Measurements from ENCODE around the gene MACROD2. TPM values are rescaled to one million over a fixed set of nuclear protein-coding genes. Genes with fewer than 3 reads are reported as not detected.
"Not testable (repeated sequence)": the region's sequence is repeated elsewhere in the genome, so short reads cannot be mapped to it uniquely, and the experiment has no call there.

The MACROD2 gene
- total RNA-seq, 2 experiments from 2014 or later = not detected

DNA sequence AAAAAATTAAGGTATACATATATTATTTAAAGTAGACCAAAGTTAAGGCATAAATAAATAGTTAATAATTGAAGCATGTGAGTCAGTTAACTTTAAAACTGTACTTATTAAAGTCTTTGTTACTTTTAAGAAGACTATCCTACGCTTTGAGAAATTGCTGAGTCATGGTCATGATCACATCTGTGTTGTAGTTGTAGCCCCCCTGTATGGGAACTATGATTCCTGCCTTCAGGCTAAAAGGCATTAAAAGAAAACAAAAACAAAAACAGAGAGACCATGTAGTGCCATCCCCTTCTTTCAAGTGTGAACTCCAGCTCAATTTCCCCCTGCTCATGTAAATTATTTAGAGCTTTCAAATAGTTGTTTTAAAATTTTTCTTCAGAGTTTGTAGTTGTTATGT, 218.7 kb downstream of the MACROD2 start:
- Mint-ChIP-seq H3K27ac (no peak overlapping the region), H3K36me3 (ENCODE audit: low read depth) (no peaks in the 10 kb centered on the region), H3K4me1 (no peaks in the 10 kb centered on the region), H3K9me3 (no peaks in the 10 kb centered on the region), H3K27me3 (no peaks in the 10 kb centered on the region), H3K4me3 (no peak overlapping the region)
- no peak for DNase-seq
- POLR2A ChIA-PET = no interaction called here
- CTCF ChIA-PET = no interaction called here

DNA sequence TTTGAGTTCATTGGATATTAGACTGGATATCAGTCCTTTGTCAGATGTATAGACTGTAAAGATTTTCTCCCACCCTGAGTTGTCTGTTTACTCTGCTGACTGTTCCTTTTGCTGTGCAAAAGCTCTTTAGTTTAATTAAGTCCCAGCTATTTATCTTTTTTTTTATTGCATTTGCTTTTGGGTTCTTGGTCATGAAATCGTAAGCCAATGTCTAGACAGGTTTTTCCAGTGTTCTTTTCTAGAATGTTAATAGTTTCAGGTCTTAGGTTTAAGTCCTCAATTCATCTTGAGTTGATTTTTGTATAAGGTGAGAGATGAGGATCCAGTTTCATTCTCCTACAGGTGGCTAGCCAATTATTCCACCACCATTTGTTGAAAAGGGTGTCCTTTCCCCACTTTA, 220.6 kb downstream of the MACROD2 start:
- H3K27ac Mint-ChIP-seq; CTCF ChIA-PET; POLR2A ChIA-PET; H3K4me3 Mint-ChIP-seq; H3K9me3 Mint-ChIP-seq; H3K4me1 Mint-ChIP-seq; DNase-seq; H3K27me3 Mint-ChIP-seq; H3K36me3 Mint-ChIP-seq (ENCODE audit: low read depth): not testable (repeated sequence)

DNA sequence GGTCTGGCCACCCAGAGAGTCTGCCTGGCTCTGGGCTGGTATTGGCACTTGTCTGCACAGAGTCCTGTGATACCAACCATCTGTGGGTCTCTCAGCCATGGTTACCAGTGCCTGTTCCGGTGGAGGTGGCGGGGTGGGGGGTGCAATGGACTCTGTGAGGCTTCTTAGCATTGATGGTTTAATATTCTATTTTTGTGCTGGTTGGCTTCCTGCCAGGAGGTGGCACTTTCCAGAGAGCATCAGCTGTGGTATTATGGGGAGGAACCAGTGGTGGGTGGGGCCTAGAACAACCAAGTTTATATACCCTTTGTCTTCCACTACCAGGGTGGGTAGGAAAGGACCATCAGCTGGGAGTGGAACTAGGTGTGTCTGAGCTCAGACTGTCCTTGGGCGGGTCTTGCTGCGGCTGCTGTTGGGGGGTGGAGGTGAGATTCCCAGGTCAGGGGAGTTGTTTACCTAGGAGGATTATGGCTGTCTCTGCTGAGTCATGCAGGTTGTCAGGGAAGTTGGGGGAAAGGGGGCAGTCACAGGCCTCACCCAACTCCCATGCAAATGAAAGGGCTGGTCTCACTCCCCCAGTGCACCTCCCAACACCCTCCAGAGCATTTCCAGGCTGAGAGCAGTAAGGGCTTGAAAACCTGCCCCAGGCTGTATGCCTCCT, 224.6 kb downstream of the MACROD2 start:
- Mint-ChIP-seq H3K27ac (no peak overlapping the region), H3K36me3 (ENCODE audit: low read depth) (no peaks in the 10 kb centered on the region), H3K4me1 (no peaks in the 10 kb centered on the region), H3K4me3 (no peak overlapping the region), H3K9me3 (peaks cover 15% of the 10 kb centered on the region), H3K27me3 (no peaks in the 10 kb centered on the region)
- no peak for DNase-seq
- ChIA-PET CTCF (no interaction called here), POLR2A (no interaction called here)

- ChIA-PET POLR2A (no interaction called here), CTCF (no interaction called here)
- H3K4me3 Mint-ChIP-seq = no peak overlapping the region
- H3K27ac Mint-ChIP-seq = no peak overlapping the region
- no peak for DNase-seq
- no peaks in the 10 kb centered on the region for H3K4me1 Mint-ChIP-seq
- no peaks in the 10 kb centered on the region for H3K27me3 Mint-ChIP-seq
- peaks cover 17% of the 10 kb centered on the region for H3K9me3 Mint-ChIP-seq
- no peaks in the 10 kb centered on the region for H3K36me3 Mint-ChIP-seq (ENCODE audit: low read depth)
Measured at GRCh38 chr20:14220986-14221385, 225.7 kb downstream of the MACROD2 start.

DNA sequence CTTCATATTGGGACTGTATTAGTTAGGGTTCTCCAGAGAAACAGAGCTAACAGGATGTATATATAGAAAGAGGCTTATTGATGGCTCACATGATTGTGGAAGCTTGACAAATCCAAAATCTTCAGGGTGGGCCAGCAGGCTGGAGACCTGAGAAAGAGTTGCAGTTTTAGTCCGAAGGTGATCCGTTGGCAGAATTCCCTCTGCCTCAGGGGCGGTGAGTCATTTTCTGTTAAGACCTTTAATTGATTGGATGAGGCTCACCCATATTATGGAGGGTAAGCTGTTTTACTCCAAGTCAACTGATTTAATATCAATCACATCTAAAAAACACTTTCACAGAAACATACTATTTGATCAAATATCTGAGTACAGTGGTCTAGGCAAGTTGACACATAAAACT, 228.5 kb downstream of the MACROD2 start:
- H3K27ac Mint-ChIP-seq = no peak overlapping the region
- H3K27me3 Mint-ChIP-seq = no peaks in the 10 kb centered on the region
- CTCF ChIA-PET = no interaction called here
- H3K9me3 Mint-ChIP-seq = peaks cover 23% of the 10 kb centered on the region
- no peak overlapping the region for H3K4me3 Mint-ChIP-seq
- POLR2A ChIA-PET = no interaction called here
- no peak for DNase-seq
- no peaks in the 10 kb centered on the region for H3K4me1 Mint-ChIP-seq
- H3K36me3 Mint-ChIP-seq (ENCODE audit: low read depth) = no peaks in the 10 kb centered on the region

- H3K27ac Mint-ChIP-seq; H3K27me3 Mint-ChIP-seq; H3K4me3 Mint-ChIP-seq; H3K4me1 Mint-ChIP-seq; CTCF ChIA-PET; POLR2A ChIA-PET; DNase-seq; H3K36me3 Mint-ChIP-seq (ENCODE audit: low read depth): not testable (repeated sequence)
- peaks cover 14% of the 10 kb centered on the region for H3K9me3 Mint-ChIP-seq
Measured at GRCh38 chr20:14226051-14227049, 231.0 kb downstream of the MACROD2 start.

DNA sequence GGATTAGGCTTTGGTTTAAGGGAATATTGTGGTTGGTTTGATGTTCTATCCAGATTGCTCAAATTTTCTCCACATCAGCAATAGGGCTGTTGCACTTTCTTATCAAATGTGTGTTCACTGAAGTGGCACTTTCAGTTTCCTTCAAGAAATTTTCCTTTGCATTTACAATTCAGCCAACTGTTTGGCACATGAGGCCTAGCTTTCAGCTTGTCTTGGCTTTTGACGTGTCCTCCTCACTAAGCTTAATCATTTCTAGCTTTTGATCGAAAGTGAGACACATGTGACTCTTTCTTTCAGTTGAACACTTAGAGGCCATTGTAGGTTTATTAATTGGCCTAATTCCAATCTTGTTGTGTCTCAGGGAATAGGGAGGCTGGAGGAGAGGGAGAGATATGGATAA, 237.3 kb downstream of the MACROD2 start:
- no peaks in the 10 kb centered on the region for H3K4me1 Mint-ChIP-seq
- CTCF ChIA-PET = no interaction called here
- DNase-seq = no peak
- POLR2A ChIA-PET = no interaction called here
- no peak overlapping the region for H3K27ac Mint-ChIP-seq
- H3K4me3 Mint-ChIP-seq = no peak overlapping the region
- peaks cover 17% of the 10 kb centered on the region for H3K9me3 Mint-ChIP-seq
- no peaks in the 10 kb centered on the region for H3K36me3 Mint-ChIP-seq (ENCODE audit: low read depth)
- H3K27me3 Mint-ChIP-seq = no peaks in the 10 kb centered on the region

GRCh38 chr20:14234666-14235295, 239.5 kb downstream of the MACROD2 start:
- no peaks in the 10 kb centered on the region for H3K27me3 Mint-ChIP-seq
- peaks cover 21% of the 10 kb centered on the region for H3K9me3 Mint-ChIP-seq
- H3K4me1 Mint-ChIP-seq = no peaks in the 10 kb centered on the region
- ChIA-PET CTCF (no interaction called here), POLR2A (no interaction called here)
- H3K36me3 Mint-ChIP-seq (ENCODE audit: low read depth) = no peaks in the 10 kb centered on the region
- H3K27ac Mint-ChIP-seq = no peak overlapping the region
- no peak for DNase-seq
- no peak overlapping the region for H3K4me3 Mint-ChIP-seq

DNA sequence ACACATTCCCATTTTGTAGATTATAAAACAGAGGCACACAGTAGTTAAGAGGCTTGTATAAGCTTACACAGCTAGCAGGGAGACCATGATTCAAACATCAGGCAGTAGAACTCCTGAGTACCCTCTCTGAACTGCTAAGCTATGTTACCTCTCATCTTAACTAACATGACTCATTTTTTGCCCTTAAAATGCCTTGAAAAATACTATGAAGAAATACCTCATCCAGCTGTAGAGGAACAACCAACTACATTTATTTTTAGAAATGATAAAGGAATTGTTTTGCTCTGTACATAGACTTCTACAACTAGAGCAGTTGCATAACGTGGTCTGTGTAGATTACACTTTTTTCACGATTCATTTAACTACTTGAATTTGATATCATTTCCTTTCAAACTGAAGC, 240.0 kb downstream of the MACROD2 start:
- no peak overlapping the region for H3K4me3 Mint-ChIP-seq
- ChIA-PET CTCF (no interaction called here), POLR2A (no interaction called here)
- no peaks in the 10 kb centered on the region for H3K4me1 Mint-ChIP-seq
- H3K36me3 Mint-ChIP-seq (ENCODE audit: low read depth) = no peaks in the 10 kb centered on the region
- no peak overlapping the region for H3K27ac Mint-ChIP-seq
- H3K27me3 Mint-ChIP-seq = no peaks in the 10 kb centered on the region
- DNase-seq = no peak
- H3K9me3 Mint-ChIP-seq = peaks cover 22% of the 10 kb centered on the region

DNA sequence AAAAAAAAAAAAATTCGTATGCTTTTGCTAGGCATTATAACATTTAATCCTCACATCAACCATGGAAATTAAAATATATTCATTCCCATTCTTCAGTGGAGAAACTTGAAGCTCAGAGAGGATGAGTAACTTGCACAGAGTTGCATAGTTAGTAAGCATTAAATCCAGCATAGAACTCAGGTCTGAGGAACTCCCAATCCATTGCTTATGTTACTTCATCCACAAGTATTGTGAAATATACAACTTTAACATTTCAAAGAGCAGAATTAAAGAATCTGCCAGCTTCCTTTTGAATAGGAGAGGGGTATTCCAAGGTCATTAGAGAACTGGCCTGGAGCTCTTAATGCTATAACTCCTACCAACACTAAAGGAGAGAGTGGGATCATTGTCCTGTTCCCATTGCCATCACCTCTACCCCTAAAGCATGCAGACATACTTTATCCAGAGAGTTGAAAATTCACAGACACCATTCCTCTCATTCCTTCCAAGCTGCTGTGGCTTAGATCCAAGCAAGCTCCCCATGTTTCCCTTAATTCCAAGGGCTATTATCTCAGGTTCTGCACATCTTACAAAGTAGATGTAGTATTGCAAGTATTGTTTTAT, 250.2 kb downstream of the MACROD2 start:
- POLR2A ChIA-PET = no interaction called here
- CTCF ChIA-PET = no interaction called here
- no peak overlapping the region for H3K4me3 Mint-ChIP-seq

DNA sequence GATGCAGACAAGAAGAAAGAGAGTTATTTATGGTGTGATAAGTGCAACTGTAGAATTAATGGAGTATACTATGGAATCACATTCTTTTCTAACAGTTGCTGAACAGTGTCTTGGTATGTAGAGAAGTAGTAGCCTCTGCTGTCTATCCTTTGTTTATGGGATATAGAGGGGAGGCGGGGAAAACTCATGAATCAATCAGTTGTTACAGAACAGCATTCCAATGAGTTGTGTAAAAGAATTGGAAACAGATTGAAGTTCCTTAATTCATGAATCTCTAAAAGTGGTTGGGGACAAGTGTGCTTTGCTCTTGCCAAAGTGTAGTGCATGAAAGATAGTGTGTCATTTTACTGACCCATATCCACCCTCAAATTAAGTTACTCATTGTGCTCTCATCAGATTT, 264.4 kb downstream of the MACROD2 start:
- POLR2A ChIA-PET = no interaction called here
- CTCF ChIA-PET = no interaction called here
- H3K36me3 Mint-ChIP-seq (ENCODE audit: low read depth) = no peaks in the 10 kb centered on the region
- no peak overlapping the region for H3K27ac Mint-ChIP-seq
- no peaks in the 10 kb centered on the region for H3K27me3 Mint-ChIP-seq
- no peaks in the 10 kb centered on the region for H3K4me1 Mint-ChIP-seq
- H3K4me3 Mint-ChIP-seq = no peak overlapping the region
- peaks cover 9% of the 10 kb centered on the region for H3K9me3 Mint-ChIP-seq
- no peak for DNase-seq

More for the DNA sequence above, 250.2 kb downstream of the MACROD2 start:
- Mint-ChIP-seq H3K36me3 (ENCODE audit: low read depth) (no peaks in the 10 kb centered on the region), H3K4me1 (no peaks in the 10 kb centered on the region), H3K27me3 (no peaks in the 10 kb centered on the region), H3K9me3 (peaks cover 14% of the 10 kb centered on the region), H3K27ac (no peak overlapping the region)
- DNase-seq = no peak

DNA sequence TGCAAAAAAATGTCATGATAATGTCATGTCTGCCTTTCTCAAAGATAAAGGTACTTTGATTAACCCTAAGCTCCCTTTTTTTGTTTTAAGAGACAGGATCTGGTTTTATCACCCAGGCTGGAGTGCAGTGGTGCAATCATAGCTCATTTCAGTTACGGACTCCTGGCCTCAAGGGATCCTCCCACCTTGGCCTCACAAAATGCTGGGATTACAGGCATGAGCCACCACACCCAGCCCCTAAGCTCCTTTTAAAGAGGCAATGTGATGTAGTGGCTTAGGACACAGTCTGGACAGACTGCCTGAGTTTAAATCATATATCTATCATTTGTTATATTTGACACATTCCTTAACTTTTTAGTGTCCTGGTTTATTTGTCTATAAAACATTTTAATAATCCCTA, 265.1 kb downstream of the MACROD2 start:
- POLR2A ChIA-PET = no interaction called here
- H3K36me3 Mint-ChIP-seq (ENCODE audit: low read depth) = no peaks in the 10 kb centered on the region
- no peak for DNase-seq
- H3K4me1 Mint-ChIP-seq = no peaks in the 10 kb centered on the region
- H3K4me3 Mint-ChIP-seq = no peak overlapping the region
- no peaks in the 10 kb centered on the region for H3K27me3 Mint-ChIP-seq
- no peak overlapping the region for H3K27ac Mint-ChIP-seq
- H3K9me3 Mint-ChIP-seq = peaks cover 12% of the 10 kb centered on the region
- CTCF ChIA-PET = no interaction called here

- Mint-ChIP-seq H3K9me3 (peaks cover 16% of the 10 kb centered on the region), H3K27me3 (no peaks in the 10 kb centered on the region), H3K4me1 (no peaks in the 10 kb centered on the region), H3K27ac (no peak overlapping the region), H3K36me3 (ENCODE audit: low read depth) (no peaks in the 10 kb centered on the region), H3K4me3 (no peak overlapping the region)
- ChIA-PET CTCF (no interaction called here), POLR2A (no interaction called here)
- DNase-seq = no peak
Measured at GRCh38 chr20:14264869-14265268, 269.6 kb downstream of the MACROD2 start.

Measured in activated CD4-positive, alpha-beta memory T cell treated with anti-CD3 and anti-CD28 coated beads, Interleukin-2, amount 10 ng/mL, durations not matched to agents 7 days and 5 days (primary cell).